HG02763 (cell line): ENCODE results near the gene RPA4.
"Not testable (repeated sequence)": the region's sequence is repeated elsewhere in the genome, so short reads cannot be mapped to it uniquely, and the experiment has no call there.

Experiments
- ATAC-seq: cut with Tn5 transposase; IDR thresholded peaks from one replicate; pipeline ENCODE4 v1.9.1; 2021; ENCODE audit warnings: mild to moderate bottlenecking, moderate library complexity; ENCODE audit not compliant: unreplicated experiment

Gene RPA4

GRCh38 chrX:96883608-96884007, at the start of gene RPA4:
Gene RPA4, plus strand, starts transcription at chrX:96883908. Its CDS starts 403 bp downstream, at chrX:96884311.
- no peak for ATAC-seq

- ATAC-seq = no peak
Measured at GRCh38 chrX:96834137-96834536, 49.6 kb upstream of the RPA4 start.

DNA sequence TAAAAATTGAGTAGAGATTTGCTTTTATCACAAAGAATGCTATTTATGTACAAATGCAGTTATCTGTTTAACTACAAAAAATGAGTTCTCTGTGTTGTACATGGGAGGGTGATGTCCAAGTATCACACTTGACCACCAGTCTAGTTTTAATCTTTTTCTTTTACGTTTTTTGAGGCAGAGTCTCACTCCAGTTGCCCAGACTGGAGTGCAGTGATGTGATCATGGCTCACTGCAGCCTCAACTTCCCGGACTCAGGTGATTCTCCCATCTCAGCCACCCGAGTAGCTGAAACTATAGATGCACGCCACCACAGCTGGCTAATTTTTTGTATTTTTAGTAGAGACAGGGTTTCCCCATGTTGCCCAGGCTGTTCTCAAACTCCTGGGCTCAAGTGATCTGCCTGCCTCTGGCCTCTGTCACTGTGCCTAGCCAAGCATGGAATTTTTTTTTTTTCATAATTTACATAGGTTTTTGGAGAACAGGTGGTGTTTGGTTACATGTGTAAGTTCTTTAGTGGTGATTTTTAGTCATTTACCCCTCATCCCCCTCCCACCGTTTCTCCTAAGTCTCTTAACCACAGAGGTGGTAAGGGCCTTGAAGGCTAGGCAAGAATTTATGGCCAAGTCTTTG, 47.9 kb upstream of the RPA4 start:
- ATAC-seq = peak; percentile 74

DNA sequence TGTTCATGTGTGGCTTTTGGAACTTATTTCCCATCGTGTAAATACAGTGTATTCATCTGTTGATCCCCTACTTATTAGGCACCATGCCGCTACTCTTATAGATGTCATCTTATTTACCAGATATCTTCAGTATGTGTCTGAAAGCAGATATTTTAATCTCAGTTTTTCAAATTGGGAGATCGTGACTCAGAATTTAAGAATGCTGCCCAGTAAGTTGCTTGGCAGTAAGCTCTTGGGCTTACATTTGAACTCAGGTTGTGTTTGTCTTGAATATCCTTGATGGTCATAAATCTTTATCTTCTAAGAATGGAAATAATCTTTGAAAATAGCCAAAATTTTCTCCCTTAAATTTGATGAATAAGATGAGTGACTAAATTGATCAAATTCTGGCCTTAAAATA, 45.9 kb upstream of the RPA4 start:
- no peak for ATAC-seq

GRCh38 chrX:96838537-96838936, 45.2 kb upstream of the RPA4 start:
- no peak for ATAC-seq

- ATAC-seq = no peak
Measured at GRCh38 chrX:96841325-96841724, 42.4 kb upstream of the RPA4 start.

DNA sequence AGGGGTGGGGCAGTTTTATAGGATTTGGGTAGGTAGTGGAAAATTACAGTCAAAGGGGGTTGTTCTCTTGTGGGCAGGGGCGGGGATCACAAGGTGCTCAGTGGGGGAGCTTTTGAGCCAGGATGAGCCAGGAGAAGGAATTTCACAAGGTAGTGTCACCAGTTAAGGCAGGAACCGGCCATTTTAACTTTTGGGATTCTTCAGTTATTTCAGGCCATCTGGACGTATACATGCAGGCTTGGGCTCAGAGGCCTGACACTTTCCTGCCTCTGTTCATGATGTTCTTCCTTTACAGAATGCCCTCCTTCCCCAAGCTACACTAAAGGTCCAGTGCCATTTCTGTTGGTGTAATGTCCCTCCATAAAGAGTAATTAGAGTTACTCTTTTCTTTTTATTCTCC, 41.8 kb upstream of the RPA4 start:
- ATAC-seq = not testable (repeated sequence)

DNA sequence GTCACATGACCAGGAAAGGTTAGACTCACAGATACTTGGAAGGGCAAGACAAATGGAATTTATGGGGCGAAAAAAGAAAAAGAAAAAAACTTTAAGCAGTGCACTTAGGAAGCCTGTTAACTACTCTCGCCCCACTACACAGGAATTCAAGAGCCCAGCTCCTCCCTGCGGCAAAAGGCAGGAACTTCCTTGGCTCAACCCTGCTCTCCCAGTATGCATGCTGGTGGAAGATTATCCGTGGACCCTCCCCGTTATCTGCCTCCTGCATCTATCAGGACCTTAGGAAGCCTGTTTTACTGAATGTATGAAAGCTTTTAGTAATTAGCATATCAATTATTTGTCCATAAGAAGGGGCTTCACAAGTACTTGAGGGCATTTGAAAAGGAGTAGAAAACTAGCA, 40.1 kb upstream of the RPA4 start:
- ATAC-seq = no peak

- no peak for ATAC-seq
Measured at GRCh38 chrX:96846841-96847240, 36.9 kb upstream of the RPA4 start.

GRCh38 chrX:96859422-96859821, 24.3 kb upstream of the RPA4 start:
- not testable (repeated sequence) for ATAC-seq

GRCh38 chrX:96861218-96861617, 22.5 kb upstream of the RPA4 start:
- peak; percentile 45 for ATAC-seq

DNA sequence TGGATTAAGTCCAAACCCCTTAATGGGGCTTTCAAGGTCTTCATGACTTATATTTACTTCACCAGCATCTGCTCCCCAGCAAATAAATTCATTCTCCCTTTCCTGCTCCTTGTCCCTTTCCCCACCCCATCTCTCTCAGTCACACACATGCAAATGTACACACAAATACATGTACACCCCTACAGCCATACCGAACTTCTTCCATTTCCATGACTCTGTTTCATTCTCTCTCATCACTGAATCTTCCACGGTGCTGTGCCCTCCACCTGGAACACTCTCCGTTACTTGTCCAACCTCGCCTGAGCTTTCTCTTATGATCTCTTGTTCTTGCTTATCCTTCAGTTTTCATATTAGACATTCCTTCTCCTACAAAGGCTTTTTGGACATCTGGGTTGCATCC, 22.0 kb upstream of the RPA4 start:
- ATAC-seq = no peak

DNA sequence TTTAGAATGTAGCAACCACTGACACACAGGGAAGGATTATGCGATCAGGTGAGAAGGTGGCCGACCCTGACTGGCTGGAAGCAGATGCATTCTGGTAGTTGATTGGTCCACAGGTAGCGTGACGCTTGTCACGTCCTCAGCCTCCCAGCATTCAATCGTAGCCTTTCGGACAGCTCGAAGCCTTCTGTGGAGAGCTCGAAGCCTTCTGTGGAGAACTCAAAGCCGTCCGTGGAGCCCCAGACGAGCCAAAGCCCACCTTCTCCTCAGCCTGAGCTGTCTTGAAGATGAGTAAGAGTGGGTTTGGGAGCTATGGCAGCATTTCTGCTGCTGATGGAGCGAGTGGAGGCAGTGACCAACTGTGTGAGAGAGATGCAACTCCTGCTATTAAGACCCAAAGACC, 319 bp downstream of the RPA4 start:
- ATAC-seq = no peak

GRCh38 chrX:96889726-96890125, 6.0 kb downstream of the RPA4 start:
- ATAC-seq = no peak

DNA sequence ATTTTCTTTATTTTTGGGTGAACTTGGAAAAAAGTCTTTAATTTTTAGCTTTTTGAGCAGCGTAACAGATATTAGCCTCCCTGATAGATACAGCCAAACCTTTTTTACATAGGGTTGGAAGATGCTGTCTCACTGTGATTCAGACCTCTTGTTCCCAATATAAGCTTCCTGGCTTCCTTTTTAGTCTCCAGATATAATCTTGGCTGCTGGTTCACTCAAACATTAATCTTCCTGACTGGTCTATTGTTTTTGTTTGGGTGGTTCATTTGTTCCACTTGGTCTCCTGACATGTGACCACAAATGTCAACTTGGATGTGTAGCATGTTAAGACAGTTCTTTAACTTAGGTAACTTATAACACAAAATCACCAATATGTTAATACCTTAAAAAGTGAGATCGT, 23.0 kb downstream of the RPA4 start:
- ATAC-seq = no peak

- no peak for ATAC-seq
Measured at GRCh38 chrX:96907516-96908272, 24.0 kb downstream of the RPA4 start.

- no peak for ATAC-seq
Measured at GRCh38 chrX:96909291-96909690, 25.6 kb downstream of the RPA4 start.

DNA sequence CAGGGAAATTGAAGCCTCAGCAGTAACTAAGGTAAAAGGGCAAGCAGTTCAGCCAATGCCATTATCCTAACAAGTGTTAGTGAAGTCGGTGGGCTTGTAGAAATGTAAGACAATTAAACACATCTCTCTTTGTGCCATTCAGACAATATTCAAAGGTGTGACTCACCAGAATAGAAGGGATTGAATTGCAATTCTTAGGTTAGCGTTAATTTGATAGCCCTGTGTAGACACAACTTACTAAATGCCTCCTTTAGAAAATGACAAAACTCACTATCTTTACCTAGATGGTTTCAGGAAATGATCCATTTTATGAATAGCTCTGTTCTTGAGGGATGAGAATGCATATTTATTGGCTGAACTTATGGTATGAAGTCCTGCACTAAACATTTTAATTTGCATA, 35.2 kb downstream of the RPA4 start:
- ATAC-seq = no peak

DNA sequence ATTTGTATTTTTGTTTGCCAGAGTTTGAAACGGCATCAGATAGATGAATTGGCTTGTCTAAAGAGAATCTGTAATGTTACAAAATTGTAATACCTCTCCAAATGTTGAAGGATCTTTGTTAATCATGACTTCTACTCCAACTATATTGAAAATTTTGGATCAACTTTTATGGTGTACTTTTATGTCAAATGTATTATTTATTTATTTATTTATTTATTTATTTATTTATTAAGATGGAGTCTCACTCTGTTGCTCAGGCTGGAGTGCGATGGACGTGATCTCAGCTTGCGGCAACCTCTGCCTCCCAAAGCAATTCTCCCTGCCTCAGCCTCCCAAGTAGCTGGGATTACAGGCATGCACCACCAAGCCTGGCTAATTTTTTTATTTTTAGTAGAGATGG, 36.0 kb downstream of the RPA4 start:
- ATAC-seq = no peak

DNA sequence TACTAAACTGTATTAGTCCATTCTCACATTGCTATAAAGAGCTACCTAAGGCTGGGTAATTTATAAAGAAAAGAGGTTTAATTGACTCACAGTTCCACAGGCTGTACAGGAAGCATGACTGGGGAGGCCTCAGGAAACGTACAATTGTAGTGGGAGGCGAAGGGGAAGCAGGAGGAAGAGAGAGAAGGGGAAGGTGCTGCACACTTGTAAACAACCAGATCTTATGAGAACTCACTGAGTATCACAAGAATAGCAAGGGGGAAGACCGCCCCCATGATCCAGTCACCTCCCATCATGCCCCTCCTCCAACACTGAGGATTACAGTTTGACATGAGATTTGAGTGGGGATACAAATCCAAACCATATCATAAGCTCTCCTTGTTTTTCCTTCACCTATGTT, 40.9 kb downstream of the RPA4 start:
- no peak for ATAC-seq

DNA sequence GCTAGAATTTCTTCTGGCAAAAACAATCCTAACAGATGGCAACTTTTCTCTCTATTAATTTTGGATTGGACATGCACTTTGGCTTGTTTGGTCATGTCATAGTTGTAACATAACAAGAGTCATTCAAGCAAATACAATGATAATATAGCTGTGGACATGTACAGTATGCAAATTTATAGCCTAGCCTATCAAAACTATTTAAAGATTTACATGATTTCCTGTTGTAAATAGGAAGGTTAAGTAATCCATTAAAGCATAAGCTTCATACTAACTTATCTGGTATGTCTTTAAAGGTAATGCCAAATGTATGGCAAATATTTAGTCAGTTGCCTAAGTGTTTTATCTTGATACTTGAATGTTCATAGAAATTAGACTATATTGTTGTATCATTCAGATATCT, 45.3 kb downstream of the RPA4 start:
- ATAC-seq = no peak
